H1 (cell line): Measurements from ENCODE around the gene C14orf132. TPM values are rescaled to one million over a fixed set of nuclear protein-coding genes. Genes with fewer than 3 reads are reported as not detected.

Source experiments
- CTCF ChIA-PET: fragments of 300-600 bp; sonication (Branson Sonifier 250); formaldehyde crosslinking; loops from one replicate; lab custom pipeline; 2021; ENCODE audit not compliant: partially characterized antibody; lab: Charles Lee
- POLR2A ChIA-PET: fragments of 300-600 bp; sonication (Branson Sonifier 250); formaldehyde crosslinking; loops from one replicate; lab custom pipeline; 2021; ENCODE audit warnings: inconsistent platforms; ENCODE audit not compliant: partially characterized antibody; lab: Charles Lee
- DNase-seq, 2 experiments: peaks; one replicate each; pipeline versions ENCODE4 v3.0.0 to v3.0.0-alpha.2; 2010 to 2022; ENCODE audit warnings: low spot score in 2 of 2, low read depth in 1 of 2, mixed read lengths in 1 of 2
- FAIRE-seq: peaks from 2 replicates; lab custom pipeline; 2011; peaks lifted over from hg19 to GRCh38; lab: Jason Lieb, UNC
- H2AFZ ChIP-seq: 2 replicates; pipeline ENCODE4 v1.8.1; 2012; ENCODE audit warnings: low read length, inconsistent platforms
- H2AK5ac ChIP-seq: 2 replicates; pipeline ENCODE4 v1.6.1; 2013; ENCODE audit warnings: low read depth, low read length
- H2BK120ac ChIP-seq: replicated peaks from 2 replicates; pipeline ENCODE3; 2013; ENCODE audit warnings: low read depth, low read length, inconsistent platforms
- H2BK12ac ChIP-seq: 2 replicates; pipeline ENCODE4 v1.6.1; 2013; ENCODE audit warnings: low read depth, low read length
- H2BK15ac ChIP-seq: 2 replicates; pipeline ENCODE4 v1.6.1; 2013; ENCODE audit warnings: low read length
- H2BK20ac ChIP-seq: 2 replicates; pipeline ENCODE4 v1.6.1; 2013; ENCODE audit warnings: low read length
- H2BK5ac ChIP-seq: 2 replicates; pipeline ENCODE4 v1.6.1; 2013; ENCODE audit warnings: low read depth, low read length
- H3K14ac ChIP-seq: 2 replicates; pipeline ENCODE4 v1.6.1; 2013; ENCODE audit warnings: inconsistent platforms; ENCODE audit not compliant: insufficient read length
- H3K18ac ChIP-seq: 2 replicates; pipeline ENCODE4 v1.6.1; 2013; ENCODE audit warnings: low read length; ENCODE audit errors: extremely low read depth
- H3K23ac ChIP-seq: 2 replicates; pipeline ENCODE4 v1.6.1; 2013; ENCODE audit warnings: inconsistent platforms; ENCODE audit not compliant: insufficient read length
- H3K23me2 ChIP-seq: 2 replicates; pipeline ENCODE4 v1.6.1; 2013; ENCODE audit warnings: low read depth, low read length
- H3K27ac ChIP-seq: 2 replicates; pipeline ENCODE4 v1.6.1; 2011; ENCODE audit warnings: low read depth, low read length, inconsistent platforms
- H3K27me3 ChIP-seq, 4 experiments: replicated peaks in 1 of 4; 1 replicate in 1 of 4; 2 replicates in 3 of 4; pipeline versions ENCODE4 v1.6.1 to v1.8.1; 2011 to 2013; ENCODE audit warnings: low read length in 3 of 4, mild to moderate bottlenecking in 3 of 4, inconsistent platforms in 2 of 4, mixed read lengths in 2 of 4, moderate library complexity in 1 of 4; ENCODE audit not compliant: control insufficient read depth in 3 of 4, insufficient read depth in 3 of 4; ENCODE audit errors: extremely low read depth in 1 of 4
- H3K36me3 ChIP-seq, 4 experiments: 2 replicates each; pipeline versions ENCODE4 v1.6.1 to v1.8.1; 2011 to 2013; ENCODE audit warnings: mild to moderate bottlenecking in 4 of 4, low read length in 3 of 4, moderate library complexity in 2 of 4, control low read depth in 1 of 4, inconsistent platforms in 1 of 4; ENCODE audit not compliant: insufficient read depth in 4 of 4, control insufficient read depth in 2 of 4
- H3K4ac ChIP-seq: replicated peaks from 2 replicates; pipeline ENCODE3; 2013; ENCODE audit warnings: low read length, low read depth, mixed read lengths, inconsistent platforms; ENCODE audit not compliant: insufficient read length
- H3K4me1 ChIP-seq, 4 experiments: replicated peaks in 1 of 4; 1 replicate in 1 of 4; 2 replicates in 3 of 4; pipeline versions ENCODE4 v1.6.1 to v1.8.1; 2011 to 2013; ENCODE audit warnings: low read length in 3 of 4, inconsistent platforms in 2 of 4, mixed read lengths in 1 of 4; ENCODE audit not compliant: insufficient read depth in 4 of 4, control insufficient read depth in 3 of 4
- H3K4me2 ChIP-seq, 2 experiments: 2 replicates each; pipeline versions ENCODE4 v1.6.1 to v1.8.1; 2011 to 2013; ENCODE audit warnings: low read depth in 2 of 2, low read length in 2 of 2, control low read depth in 1 of 2, inconsistent platforms in 1 of 2, mild to moderate bottlenecking in 1 of 2; ENCODE audit not compliant: insufficient read depth in 1 of 2
- H3K4me3 ChIP-seq, 4 experiments: fragments of 200-600, 300-600 bp in 1 of 4; sonication (generic), shearing (Covaris generic), sonication (Bioruptor Twin) in 1 of 4; 2 replicates each; pipeline versions ENCODE4 v1.5.1 to v1.8.1; 2011 to 2016; ENCODE audit warnings: low read length in 4 of 4, low read depth in 3 of 4, control low read depth in 2 of 4, inconsistent platforms in 2 of 4, mild to moderate bottlenecking in 2 of 4, mixed read lengths in 1 of 4, moderate library complexity in 1 of 4; ENCODE audit not compliant: insufficient read depth in 2 of 4; ENCODE audit errors: extremely low read depth in 1 of 4
- H3K56ac ChIP-seq: replicated peaks from 2 replicates; pipeline ENCODE3; 2013; ENCODE audit warnings: low read depth, mild to moderate bottlenecking, mixed read lengths, low read length, inconsistent platforms; ENCODE audit not compliant: insufficient read length
- H3K79me1 ChIP-seq: 2 replicates; pipeline ENCODE4 v1.6.1; 2013; ENCODE audit warnings: low read depth, low read length, control low read depth
- H3K79me2 ChIP-seq, 2 experiments: 2 replicates each; pipeline versions ENCODE4 v1.6.1 to v1.8.1; 2012 to 2013; ENCODE audit warnings: low read length in 2 of 2, mild to moderate bottlenecking in 2 of 2, inconsistent platforms in 1 of 2; ENCODE audit not compliant: insufficient read depth in 2 of 2, control insufficient read depth in 1 of 2
- H3K9ac ChIP-seq, 4 experiments: replicated peaks in 1 of 4; 1 replicate in 1 of 4; 2 replicates in 3 of 4; pipeline versions ENCODE4 v1.6.1 to v1.8.1; 2011 to 2013; ENCODE audit warnings: low read depth in 3 of 4, low read length in 3 of 4, control low read depth in 2 of 4, mild to moderate bottlenecking in 2 of 4, moderate library complexity in 2 of 4, inconsistent platforms in 1 of 4; ENCODE audit errors: extremely low read depth in 1 of 4
- H3K9me3 ChIP-seq, 2 experiments: 2 replicates each; pipeline versions ENCODE4 v1.6.1 to v1.8.1; 2012 to 2013; ENCODE audit warnings: mild to moderate bottlenecking in 2 of 2, moderate library complexity in 2 of 2, control low read depth in 1 of 2, inconsistent platforms in 1 of 2, low read depth in 1 of 2, low read length in 1 of 2, mixed read lengths in 1 of 2; ENCODE audit not compliant: insufficient read depth in 2 of 2
- H4K20me1 ChIP-seq, 2 experiments: replicated peaks in 1 of 2; 2 replicates each; pipeline versions ENCODE3 to v1.8.1; 2011 to 2013; ENCODE audit warnings: inconsistent platforms in 2 of 2, low read length in 2 of 2, mild to moderate bottlenecking in 1 of 2; ENCODE audit not compliant: insufficient read depth in 2 of 2, control insufficient read depth in 1 of 2
- H4K5ac ChIP-seq: 2 replicates; pipeline ENCODE4 v1.6.1; 2013; ENCODE audit warnings: low read length, low read depth, mixed read lengths, inconsistent platforms; ENCODE audit not compliant: insufficient read length
- H4K8ac ChIP-seq: 2 replicates; pipeline ENCODE4 v1.8.0; 2013; ENCODE audit warnings: mild to moderate bottlenecking, moderate library complexity, low read length, inconsistent platforms; ENCODE audit not compliant: insufficient read depth; ENCODE audit errors: extremely low read depth
- H4K91ac ChIP-seq: replicated peaks from 2 replicates; pipeline ENCODE3; 2013; ENCODE audit warnings: low read length, mixed read lengths, inconsistent platforms; ENCODE audit not compliant: insufficient read length
- BRCA1 ChIP-seq: IDR thresholded peaks from 2 replicates; pipeline ENCODE4 v1.6.1; 2012; ENCODE audit warnings: low read depth, low read length, improper control_type of control experiment
- SAP30 ChIP-seq: fragments of 300-600 bp; sonication (generic); IDR thresholded peaks from 2 replicates; pipeline ENCODE4 v1.7.1; 2012; ENCODE audit warnings: low read length, moderate library complexity, mild to moderate bottlenecking, inconsistent platforms; ENCODE audit not compliant: insufficient read depth, insufficient replicate concordance
- TAF1 ChIP-seq: IDR thresholded peaks from 2 replicates; pipeline ENCODE4 v1.6.1; 2011; ENCODE audit warnings: mild to moderate bottlenecking, low read depth, low read length
- WGBS, 2 experiments: shearing (Covaris generic) in 1 of 2; methylation state at CpG; one replicate each; pipeline versions ENCODE4 v1.1.6 to v1.1.7; 2013 to 2015; ENCODE audit warnings: low lambda C conversion rate in 2 of 2, mixed read lengths in 2 of 2, inconsistent platforms in 1 of 2, low coverage in 1 of 2, missing lambda C conversion rate in 1 of 2; ENCODE audit not compliant: insufficient replicate concordance in 2 of 2, insufficient coverage in 1 of 2, insufficient read length in 1 of 2; ENCODE audit errors: extremely low coverage in 1 of 2, missing lambda C conversion rate in 1 of 2; 5-methylcytosine and 5-hydroxymethylcytosine counted together
- polyA plus RNA-seq, 7 experiments: library from polyadenylated mRNA; depleted of rRNA in 3 of 7; stranded (reverse) in 5 of 7; unstranded in 2 of 7; fragments of >200 nt in 5 of 7; fragments of 200-250 nt in 2 of 7; gene quantifications; 1 replicate in 5 of 7; 2 replicates in 1 of 7; 4 replicates in 1 of 7; pipeline versions ENCODE4 v1.2.1 to v1.2.3, GENCODE V29; 2011 to 2013; ENCODE audit warnings: missing spikeins in 2 of 7, mixed read lengths in 2 of 7
- total RNA-seq: library from RNA; stranded (reverse); fragmentation: NEBNext Ultra II Directional; extraction: Animal tissue kit (Norgen Biotek cat#: 25700); gene quantifications from 2 replicates; pipeline ENCODE4 v1.2.1, GENCODE V29; 2021

The C14orf132 gene
- total and polyA plus RNA-seq, 2 of the 8 experiments (the other 6 are each of a cell fraction or from before 2014, with no cell fraction given) = 11.7 to 32.5 TPM

DNA sequence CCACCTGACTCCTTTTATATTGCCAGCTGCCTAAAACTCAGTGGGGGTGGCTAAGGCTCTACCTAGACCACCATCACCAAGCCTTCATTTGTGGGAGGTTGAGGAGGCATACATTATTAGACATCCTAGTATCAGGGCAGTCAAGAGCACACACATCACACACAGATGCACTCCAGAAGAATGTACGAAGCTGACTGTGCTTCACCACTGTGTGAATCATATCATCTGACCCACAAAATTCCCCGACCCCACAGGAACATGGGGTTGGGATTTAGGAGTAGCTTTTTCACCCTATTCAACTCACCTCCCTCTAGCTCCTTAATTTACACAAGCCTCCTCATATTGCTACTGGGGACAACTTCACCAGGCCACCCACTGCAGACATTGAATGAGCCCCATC is 100.7 kb downstream of the C14orf132 start:
- Histone ChIP-seq H3K36me3 (no peaks in the 10 kb centered on the region), H3K23ac (no peak overlapping the region), H4K91ac (no peak overlapping the region)
- TF ChIP-seq TAF1 = no peak
- TF ChIP-seq BRCA1 = no peak
- no peak for TF ChIP-seq SAP30
- TF ChIP-seq, all 59 proteins: peak for 0
- Histone ChIP-seq H3K79me2 (no peaks in the 10 kb centered on the region), H2BK15ac (no peak overlapping the region), H3K27ac (no peak overlapping the region), H3K27me3 (no peaks in the 10 kb centered on the region; a peak in 1 of 7 replicates), H3K9ac (no peak overlapping the region), H3K56ac (no peak overlapping the region), H3K79me1 (no peaks in the 10 kb centered on the region), H3K14ac (no peak overlapping the region), H4K8ac (no peak overlapping the region), H3K4me2 (no peak overlapping the region), H3K4ac (no peak overlapping the region), H4K20me1 (no peaks in the 10 kb centered on the region), H2BK5ac (no peak overlapping the region), H3K4me1 (no peaks in the 10 kb centered on the region), H3K23me2 (no peaks in the 10 kb centered on the region), H3K9me3 (peaks cover 4 to 6% of the 10 kb centered on the region in 2 experiments; a peak in 2 of 4 replicates), H4K5ac (no peak overlapping the region), H2AK5ac (no peak overlapping the region), H2BK20ac (no peak overlapping the region), H2BK12ac (no peak overlapping the region), H3K18ac (no peak overlapping the region), H2AFZ (no peak overlapping the region), H3K4me3 (no peak overlapping the region), H2BK120ac (no peak overlapping the region)
- WGBS, 2 experiments = 92% methylated on average over 2 of the region's 2 CpGs; no CpG with 5 or more reads in 1 of the 2 experiments
- no peak for DNase-seq
- POLR2A ChIA-PET = interaction anchor here (1.1 kb wide), 1 partner anchor 14 kb away, joined by 3 read pairs; no protein-coding TSS in a partner anchor
- no peak for FAIRE-seq
- CTCF ChIA-PET = interaction anchor here (1.2 to 2.2 kb wide), 3 partner anchors 20 to 42 kb away, joined by 3 to 7 read pairs (median 3); no protein-coding TSS in a partner anchor
